NCI-H774 (cell line): Measurements from ENCODE around the gene GLDC.
"Not testable (repeated sequence)": the region's sequence is repeated elsewhere in the genome, so short reads cannot be mapped to it uniquely, and the experiment has no call there.

Source experiments
- DNase-seq: peaks from one replicate; lab custom pipeline; 2025; lab: John Stamatoyannopoulos, UW

The GLDC gene

DNA sequence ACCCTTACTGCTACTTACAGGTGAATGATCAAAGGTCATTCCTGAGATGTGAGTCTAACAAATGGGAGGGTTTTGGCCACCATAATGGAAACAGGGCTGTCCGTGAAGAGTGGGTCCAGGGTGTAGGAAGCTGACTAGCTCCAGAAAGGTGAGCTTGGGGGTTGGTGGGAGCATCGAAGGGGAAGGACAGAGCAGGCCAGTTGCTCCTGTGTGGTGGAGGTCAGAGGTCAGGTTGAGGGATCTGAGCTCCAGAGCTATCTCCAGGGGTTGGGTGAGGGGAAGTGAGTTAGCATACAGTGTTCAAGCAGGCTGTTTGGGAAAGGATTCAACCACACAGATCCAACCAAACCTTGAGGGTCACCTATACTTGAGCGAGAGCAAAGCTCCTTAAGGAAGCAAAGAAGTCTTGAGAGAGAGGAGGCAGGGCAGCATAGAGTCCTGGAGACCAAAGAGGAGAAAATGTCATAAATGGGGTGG lies 18.7 kb upstream of the GLDC start:
- no peak for DNase-seq

DNA sequence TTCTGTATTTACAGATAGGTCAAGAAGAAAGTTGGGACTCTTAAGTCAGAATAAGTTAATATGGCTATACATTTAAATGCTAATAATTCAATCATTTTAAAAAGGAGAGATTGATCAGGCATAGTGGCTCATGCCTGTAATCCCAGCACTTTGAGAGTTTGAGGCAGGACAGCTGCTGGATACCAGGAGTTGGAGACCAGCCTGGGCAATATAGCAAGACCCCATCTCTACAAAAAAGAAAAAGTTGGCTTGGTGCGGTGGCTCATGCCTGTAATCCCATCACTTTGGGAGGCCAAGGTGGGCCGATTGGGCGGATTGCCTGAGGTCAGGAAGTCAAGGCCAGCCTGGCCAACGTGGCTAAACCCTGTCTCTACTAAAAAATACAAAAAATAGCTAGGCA lies 15.0 kb upstream of the GLDC start:
- no peak for DNase-seq

DNA sequence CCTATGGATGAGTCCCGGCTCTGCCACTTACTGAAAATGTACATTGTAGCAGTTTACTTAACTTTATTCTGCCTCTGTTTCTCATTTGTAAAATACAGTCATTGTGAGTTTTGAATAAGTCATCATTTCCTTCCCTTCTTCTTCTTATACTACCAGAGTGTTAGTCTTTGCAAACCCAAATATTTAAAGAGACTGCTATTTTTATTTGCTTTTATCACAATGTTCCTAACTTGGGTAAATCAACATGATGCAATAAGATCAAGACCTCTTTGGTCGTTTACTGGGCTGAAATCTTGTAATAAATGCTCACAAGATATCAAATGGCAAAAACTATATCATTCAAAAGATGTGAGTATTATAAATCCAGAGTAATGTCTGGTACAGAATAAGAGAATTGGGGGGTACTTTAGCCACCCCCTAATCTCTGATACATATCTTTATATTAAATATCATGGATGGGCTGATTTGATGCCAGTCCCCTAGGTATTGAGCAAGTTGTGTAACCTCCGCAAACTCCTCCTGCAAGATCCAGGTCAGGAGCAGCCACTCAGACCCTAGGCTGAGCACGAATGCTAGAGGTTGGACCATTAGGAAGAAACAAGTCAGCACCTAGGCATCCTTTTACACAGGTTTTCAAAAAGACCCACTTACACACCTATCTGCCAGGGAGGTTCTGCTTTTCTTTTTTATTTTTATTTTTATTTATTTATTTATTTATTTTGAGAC lies 13.3 kb upstream of the GLDC start:
- no peak for DNase-seq

DNA sequence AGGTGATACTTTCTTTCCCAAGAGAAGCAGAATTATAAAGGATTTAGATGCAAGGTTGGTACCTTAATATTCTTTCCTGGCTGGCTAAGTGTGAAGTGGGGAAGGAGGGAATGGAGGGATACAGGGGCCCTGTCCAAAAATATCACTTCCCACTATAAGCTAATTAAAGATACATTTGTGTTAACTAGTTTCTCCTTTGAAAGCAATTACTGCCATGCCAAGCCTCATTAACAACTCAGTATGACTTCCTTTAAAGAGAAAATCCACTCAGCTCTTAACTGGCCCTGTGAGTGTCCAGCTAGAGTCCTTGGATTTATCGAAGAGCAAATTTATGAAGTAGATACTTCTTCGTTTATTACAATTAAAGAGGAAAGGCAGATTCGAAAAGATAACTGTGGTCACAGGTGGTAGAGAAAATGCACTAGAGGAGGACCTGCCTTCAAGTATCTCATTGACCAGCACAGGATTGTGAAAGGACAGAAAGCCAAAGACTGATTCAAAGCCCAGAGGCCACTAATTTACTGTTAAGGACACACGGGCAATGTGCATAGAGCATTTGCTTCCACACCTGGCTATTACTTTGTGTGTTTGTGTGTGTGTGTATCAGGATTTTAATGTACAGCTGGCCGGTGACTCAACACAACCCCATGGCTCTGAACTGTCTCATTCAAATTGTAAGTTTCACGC lies 11.2 kb upstream of the GLDC start:
- no peak for DNase-seq

DNA sequence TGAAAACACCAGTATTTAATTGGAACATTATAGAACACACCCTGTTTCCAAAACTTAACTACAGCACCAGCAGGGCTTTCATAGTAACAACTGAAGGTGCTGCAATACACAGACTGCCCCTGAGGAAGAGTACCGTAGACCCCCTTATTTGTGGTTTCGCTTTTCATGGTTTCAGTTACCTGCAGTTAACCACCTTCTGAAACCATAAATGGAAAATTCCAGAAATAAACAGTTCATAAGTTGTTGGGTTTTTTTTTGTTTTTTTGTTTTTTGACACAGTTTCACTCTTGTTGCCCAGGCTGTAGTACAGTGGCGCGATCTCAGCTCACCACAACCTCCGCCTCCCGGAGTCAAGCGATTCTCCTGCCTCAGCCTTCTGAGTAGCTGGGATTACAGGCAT lies 9.5 kb upstream of the GLDC start:
- DNase-seq: no peak

DNA sequence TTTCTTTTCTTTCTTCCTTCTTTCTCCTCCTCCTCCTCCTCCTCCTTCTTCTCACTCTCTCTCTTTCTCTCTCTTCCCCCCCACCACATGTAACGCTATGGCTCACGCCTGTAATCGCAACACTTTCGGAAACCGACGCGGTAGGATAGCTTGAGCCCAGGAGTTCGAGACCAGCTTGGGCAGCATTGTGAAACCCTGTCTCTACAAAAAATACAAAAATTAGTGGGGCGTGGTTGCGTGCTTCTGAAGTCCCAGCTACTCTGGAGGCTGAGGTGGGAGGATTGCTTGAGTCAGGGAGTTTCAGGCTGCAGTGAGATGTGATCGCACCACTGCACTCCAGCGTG lies 736 bp upstream of the GLDC start:
- peak; percentile 20 for DNase-seq

DNA sequence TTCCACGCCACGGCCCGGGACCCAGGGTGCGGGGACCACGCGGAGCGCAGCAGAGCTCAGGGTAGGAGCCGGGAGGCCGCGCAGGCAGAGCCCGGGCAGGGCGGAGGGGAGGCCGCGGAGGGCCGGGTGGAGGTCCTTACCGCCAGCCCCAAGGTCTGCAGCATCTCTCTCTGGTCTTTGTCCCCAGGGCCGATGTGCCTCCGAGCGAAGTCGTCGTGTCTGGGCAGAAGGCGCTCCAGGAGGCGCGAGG lies 499 bp downstream of the GLDC start:
- not testable (repeated sequence) for DNase-seq

DNA sequence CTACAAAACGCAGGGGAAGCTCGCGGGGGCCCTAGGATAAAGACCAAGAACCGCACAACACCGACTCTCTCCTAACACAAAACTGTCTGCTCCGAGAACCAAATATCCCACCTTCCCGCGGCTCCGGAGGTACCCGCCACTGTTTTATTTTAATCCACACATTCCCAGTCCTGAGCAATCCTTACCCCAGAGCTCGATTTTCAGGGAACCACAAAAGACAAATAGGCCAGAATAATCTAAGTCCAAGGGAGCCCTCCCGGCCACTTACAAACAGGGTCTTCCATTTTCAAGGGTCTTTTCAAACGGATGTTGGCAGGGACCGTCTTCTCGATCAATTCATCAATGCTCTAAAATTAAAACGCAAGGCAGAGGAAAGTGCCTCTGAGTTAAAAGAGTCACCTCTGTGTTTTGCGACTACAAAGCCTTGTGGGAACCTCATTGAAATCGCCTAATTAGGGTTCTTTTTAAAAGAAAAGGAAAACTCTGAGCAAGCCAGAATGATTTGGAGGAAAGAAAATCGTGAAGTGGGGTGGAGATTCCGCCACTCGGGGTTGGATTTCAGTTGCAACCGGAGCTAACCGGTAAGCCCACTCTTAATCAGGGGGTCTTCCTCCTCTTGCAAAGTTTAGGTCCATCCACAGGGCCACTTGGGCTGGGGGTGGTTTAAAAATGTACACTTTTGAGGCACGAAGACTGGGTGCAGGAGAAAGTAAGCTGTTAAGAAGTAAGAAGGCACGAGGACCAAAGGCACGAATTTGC lies 1.0 kb downstream of the GLDC start:
- no peak for DNase-seq

DNA sequence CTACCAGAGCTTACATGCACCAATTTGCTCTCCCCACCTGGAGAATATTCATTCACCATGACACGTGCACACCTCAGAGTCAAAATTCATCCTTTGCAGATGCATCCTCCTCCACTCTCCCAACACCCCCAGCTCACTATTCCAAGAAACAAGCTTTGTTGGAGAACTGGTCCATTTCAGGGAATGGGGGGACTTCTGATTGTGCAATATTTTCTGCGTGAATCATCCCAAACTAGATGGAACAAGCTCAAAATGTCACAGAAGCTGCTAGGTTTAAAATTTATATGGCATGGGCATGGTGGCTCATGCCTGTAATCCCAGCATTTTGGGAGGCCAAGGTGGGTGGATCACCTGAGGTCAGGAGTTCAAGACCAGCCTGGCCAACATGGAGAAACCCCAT lies 3.6 kb downstream of the GLDC start:
- DNase-seq: no peak

DNA sequence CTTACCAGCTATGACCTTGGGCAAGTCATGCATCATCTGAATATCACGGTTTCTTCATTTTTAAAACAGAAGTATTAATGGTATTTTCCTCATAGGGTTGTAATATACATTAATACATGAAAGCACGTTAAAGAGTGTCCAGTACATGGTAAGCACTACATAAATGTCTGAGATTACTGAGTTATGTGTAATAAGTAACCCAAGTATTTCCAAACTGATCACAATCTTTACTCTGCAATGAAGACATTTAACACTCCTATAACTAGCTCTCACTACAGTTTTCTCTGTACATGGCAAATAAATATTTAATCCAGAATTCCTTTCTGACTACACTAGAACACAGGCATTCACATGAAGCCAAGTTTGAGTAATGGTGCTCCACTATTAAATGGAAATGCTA lies 4.0 kb downstream of the GLDC start:
- DNase-seq: no peak

DNA sequence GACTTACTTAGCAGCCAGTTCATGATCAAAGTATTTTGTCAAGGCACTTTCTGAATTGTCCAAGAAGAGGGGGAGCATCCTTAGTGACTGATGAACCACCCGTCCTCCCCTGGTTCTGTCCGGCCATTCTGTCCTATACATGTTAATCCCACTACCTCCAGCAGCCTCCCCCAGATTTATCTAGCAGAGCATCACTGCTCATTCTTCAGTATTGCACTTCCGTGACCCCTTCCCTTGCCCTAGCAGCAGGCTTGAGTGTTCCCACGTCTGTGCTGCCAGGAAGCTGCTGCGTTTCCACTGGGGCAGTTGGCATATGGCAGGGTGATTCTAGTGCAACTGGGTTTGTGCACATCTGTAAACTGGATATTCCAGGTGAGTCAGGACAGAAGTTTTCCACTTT lies 4.5 kb downstream of the GLDC start:
- no peak for DNase-seq

DNA sequence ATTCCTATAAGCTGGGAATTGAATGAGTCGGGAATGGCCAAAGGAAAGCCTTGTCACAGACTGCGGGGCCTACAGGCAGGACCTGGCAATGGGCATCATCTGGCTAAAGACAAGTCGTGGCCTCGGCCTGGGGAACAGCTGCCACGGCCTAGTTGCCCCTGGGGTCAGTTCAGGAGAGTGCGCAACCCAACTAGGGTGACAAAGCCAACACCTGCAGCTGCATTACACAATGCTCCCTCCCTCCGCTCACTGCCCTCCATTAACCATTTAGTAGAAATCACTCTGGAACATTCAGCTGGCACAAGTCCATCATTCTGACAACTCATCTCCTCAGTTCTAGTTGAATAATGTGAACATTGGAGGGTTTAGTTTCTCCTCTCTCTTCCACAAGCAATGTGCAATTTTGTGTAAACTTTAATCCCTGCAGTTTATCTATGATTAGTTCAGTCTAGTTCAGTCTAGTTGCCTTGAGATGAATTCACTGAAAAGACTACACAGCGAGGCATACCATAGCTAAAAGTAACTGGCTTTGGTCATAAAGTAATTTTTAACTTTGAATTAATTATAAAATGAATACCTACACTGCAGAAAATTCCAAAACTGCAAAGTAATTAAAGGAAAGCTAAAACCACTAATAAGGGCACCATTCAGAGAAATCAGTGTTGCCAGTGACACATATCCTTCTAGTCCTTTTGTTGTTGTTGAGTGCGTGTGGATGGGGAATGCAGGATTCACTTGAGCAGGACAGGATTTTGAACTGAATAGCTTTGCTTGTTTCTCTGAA lies 5.1 kb downstream of the GLDC start:
- DNase-seq: peak; percentile 70

DNA sequence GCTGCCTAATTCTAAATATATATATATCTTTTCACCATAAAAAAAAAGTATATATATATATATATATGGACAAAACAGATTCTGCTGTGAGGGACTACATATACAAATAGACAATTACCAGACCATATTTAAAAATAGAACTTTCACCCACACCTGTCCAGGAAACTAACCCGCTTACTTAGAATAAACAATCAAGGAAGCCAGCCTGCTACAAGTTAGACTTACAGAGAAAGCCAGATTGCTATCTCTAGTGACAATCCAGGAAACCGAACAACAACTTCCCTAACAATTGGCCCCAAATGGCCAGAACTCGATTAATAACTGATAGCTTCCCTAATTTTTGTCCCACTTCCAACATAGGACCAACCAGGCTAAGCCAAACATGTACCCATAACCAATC lies 5.9 kb downstream of the GLDC start:
- DNase-seq: no peak

DNA sequence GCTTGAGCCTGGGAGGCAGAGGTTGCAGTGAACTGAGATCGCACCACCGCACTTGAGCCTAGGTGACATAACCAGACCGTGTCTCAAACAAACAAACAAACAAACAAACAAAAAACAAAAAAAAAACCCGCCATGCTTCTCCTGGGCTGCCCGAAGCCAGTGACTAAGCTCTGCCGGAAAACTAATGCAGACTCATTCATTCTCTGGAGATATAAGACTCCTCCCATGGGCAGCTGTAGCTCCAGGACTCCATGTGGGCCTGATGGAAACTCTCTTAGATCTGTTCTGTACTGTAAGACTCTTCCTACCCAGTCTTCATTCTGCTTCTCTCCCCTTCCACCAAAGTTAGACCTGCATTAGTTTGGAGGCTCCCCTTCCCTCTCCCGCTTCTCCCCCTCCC lies 11.1 kb downstream of the GLDC start:
- no peak for DNase-seq

DNA sequence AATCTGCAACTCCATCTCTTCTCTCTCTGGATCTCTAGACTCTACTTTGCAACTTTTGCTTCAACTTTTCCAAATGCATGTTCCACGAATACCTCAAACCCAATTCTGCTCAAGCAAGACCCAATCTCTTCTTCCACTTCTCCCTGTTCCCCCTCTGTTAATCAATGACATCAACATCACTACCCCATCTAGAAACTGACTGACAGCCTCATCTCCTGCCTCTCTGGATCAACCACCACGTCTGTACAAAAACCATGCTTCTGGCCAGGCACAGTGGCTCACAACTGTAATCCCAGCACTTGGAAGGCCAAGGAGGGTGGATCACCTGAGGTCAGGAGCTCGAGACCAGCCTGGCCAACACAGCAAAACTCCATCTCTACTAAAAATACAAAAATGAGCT lies 12.2 kb downstream of the GLDC start:
- no peak for DNase-seq

DNA sequence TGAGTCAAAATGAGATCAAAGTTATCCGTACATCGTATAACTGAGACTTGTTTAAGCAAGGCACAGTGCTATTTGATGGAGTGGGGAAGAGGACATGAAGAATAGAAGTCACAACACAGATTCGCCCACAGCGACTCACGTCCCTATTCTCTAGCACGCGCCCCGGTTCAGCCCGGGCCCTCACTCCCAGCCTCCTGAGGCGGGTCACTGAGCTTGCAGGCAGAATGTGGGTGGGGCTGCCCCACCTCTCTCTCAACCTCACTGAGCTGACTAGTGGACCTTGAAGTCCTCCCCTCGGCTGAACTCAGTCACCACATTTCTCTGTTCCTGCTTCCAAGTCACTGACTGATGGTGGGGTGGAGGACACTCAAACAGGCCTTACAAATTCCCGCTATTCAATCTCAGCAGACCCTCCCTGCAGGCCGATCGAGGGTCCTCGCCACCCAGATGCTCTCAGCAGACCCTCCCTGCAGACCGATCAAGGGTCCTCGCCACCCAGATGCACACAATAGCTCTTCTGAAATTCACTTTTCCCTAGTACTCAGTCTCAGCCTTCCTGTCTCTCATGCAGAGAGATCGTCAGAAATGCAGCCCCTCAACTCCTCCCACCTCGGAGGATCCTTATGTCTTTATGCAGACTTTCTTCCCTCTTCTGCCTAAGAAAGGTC lies 12.9 kb downstream of the GLDC start:
- no peak for DNase-seq

DNA sequence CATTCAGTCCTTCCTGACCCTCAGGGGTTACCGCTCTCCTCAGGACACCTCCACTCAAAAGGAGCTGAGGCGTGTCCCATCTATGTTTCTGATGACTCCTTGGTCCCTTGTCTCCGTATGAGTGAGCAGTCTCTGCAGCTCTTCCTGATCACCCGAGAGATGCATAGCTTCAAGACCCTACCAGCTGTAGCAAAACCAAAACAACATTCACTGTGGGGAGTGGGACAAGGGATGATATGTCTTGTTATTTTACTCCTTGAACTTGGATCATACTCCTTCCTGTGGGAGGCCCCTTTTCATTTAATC lies 14.4 kb downstream of the GLDC start:
- DNase-seq: no peak

DNA sequence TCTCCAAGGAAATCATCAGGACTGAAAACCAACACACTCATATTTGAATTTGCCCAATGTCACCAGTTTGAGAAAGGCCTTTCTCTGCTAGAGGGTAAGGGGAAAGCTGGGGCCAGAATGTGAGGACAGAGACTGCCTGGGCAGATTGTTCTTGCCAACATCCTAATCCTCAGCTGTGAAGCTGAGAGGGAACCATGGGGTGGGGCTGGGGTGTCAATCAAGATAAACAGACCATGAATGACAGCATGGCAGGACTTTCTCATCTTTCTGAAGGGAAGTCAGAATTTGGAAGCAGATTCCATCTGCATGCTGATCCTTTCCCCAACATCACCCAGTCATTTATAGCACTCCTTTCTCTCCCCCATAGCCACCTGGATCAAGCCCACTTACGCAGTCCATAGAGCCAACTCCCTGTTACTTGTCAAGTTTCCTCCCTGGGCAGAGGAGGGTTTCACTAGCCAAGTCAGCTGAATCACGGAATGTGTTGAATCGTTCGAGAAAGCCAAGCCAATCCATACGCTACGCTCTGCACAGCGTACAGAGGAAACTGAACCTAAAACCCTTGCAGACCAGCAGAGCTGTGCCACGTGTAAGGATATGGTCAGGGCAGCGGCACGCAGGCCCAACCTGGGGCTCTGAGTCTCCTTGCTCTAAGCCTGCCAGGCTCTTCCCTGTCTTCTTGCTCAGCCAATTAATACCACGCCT lies 14.9 kb downstream of the GLDC start:
- no peak for DNase-seq

DNA sequence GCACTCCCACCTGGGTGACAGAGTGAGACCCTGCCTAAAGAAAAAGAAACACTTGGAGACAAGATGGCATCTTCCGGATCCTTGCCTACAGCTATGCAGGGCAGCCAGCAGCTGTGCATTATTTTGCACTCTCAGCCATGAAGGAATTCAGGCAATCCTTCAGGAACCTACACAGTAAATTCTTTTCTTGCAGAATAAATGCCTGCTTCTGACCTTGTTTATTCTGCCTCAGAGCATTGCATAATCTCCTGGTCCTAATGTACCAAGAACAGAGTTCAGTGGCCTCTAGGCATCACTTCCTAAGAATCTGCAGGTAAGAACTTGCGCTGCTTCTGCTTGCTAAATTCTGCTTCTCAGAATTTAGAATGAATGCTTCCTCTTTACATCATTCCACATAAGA lies 16.8 kb downstream of the GLDC start:
- no peak for DNase-seq

DNA sequence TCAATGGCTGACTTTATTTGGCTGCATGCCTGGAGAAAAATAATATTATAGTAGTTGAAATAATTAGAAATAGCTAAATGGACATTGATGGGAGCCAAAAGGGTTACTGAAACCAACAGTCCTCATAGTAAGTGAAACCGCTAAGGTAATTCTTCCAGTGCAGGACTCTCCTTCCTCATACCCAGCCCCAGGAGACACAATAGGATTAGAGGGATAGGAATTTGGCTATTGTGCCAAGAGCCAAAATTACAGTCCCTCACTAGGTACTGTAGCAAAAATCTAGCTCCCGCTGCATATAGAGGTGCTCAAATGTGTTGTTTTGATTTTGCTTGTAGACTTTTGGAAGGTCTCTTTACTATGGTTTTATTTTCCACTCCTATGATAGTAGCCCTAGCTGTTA lies 20.2 kb downstream of the GLDC start:
- DNase-seq: no peak

DNA sequence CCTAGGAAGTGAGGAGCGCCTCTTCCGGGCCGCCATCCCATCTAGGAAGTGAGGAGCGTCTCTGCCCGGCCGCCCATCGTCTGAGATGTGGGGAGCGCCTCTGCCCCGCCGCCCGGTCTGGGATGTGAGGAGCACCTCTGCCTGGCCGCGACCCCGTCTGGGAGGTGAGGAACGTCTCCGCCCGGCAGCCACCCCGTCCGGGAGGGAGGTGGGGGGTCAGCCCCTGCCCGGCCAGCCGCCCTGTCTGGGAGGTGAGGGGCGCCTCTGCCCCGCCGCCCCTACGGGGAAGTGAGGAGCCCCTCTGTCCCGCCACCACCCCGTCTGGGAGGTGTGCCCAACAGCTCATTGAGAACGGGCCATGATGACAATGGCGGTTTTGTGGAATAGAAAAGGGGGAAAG lies 22.7 kb downstream of the GLDC start:
- not testable (repeated sequence) for DNase-seq

DNA sequence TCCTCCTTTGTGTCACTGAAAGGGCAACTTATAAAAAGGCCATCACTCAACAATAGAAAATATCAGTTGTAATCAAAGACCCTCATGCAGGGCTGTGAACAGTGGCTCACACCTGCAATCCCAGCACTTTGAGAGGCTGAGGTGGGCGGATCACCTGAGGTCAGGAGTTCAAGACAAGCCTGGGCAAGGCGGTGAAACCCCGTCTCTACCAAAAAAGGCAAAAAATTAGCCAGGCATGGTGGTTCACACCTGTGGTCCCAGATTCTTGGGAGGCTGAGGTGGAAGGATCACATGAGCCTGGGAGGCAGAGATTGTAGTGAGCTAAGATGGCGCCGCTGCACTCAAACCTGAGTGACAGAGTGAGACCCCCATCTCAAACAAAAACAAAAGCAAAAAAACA lies 24.7 kb downstream of the GLDC start:
- DNase-seq: no peak
